ENCODE data around the gene EXOSC5.
A peak's percentile ranks its signal among the peaks of the same experiment; 100 is the strongest.
"Not testable (repeated sequence)": the region's sequence is repeated elsewhere in the genome, so short reads cannot be mapped to it uniquely, and the experiment has no call there.

EXOSC5 gene

DNA sequence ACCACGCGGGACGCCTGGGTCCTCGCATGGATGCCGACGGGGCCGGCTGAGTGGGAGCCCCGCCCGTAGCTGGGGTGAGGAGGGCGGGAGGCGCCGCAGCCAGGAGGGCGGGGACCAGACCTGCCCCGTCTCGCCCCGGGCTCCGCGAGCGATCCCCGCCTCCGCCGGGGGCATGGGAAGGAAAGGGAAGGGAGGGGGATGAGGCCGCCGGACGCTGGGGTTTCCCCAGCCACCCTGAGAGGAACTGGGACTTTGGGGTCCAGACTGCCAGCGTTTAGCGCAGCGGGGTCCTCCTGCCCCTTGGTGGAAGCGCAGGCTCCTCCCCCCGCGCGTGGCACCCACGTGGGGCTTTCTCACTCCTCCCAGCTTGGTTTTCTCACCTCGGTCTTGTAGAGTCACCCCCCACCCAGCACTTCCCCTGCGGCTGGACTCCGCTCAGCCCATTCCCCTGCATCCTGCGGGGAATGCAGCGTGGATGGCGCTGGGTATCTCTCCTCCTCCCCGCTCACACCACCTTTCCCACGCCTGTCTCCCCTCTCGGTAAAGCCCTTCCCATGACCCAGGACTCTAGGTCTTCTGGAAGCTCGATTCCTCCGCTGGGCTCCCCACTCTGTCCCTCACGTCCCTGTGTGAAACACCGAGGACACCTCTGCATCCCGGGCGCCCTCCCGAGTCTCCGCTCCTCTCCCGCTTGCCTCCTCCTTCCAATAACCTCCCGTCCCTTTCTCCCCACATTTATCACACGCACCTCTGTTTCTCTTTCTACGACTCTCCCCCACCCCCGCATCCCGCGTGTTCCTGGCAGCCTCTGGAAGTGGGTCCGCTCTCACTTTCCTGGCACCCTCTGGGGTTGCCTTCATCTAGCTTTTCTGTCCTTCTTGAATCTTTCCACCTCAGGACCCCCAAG, 45.6 kb downstream of the EXOSC5 start:
- peak; percentile 58 for DNase-seq (ENCODE audit: low read depth)
- no peak for TF ChIP-seq CTCF (conservative IDR thresholded peaks at IDR 0.05; ENCODE audit: control insufficient read depth, insufficient read depth, low read depth, low read length)
- peak overlapping the region; percentile 89 for H3K4me3 ChIP-seq (ENCODE audit: control insufficient read depth, low read depth, low read length)

- H3K4me3 ChIP-seq (ENCODE audit: control insufficient read depth, low read depth, low read length): peak overlapping the region; percentile 89
- TF ChIP-seq CTCF (conservative IDR thresholded peaks at IDR 0.05; ENCODE audit: control insufficient read depth, insufficient read depth, low read depth, low read length): no peak
- DNase-seq (ENCODE audit: low read depth): peak; percentile 48
These were observed 46.3 kb downstream of the EXOSC5 start for GRCh38 chr19:41350735-41351338.

DNA sequence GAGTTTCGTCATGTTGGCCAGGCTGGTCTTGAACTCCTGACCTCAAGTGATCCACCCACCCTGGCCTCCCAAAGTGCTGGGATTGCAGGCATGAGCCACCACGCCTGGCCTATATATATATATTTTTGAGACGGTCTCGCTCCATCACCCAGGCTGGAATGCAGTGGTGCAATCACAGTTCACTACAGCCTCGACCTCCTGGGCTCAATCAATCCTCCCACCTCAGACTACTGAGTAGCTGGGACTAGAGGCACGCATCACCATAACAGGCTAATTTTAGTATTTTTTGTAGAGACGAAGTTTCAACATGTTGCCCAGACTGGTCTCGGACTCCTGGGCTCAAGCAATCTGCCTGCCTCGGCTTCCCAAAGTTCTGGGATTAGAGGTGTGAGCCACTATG, 50.2 kb downstream of the EXOSC5 start:
- H3K4me3 ChIP-seq (ENCODE audit: control insufficient read depth, low read depth, low read length); DNase-seq (ENCODE audit: low read depth): not testable (repeated sequence)

- TF ChIP-seq CTCF (conservative IDR thresholded peaks at IDR 0.05; ENCODE audit: control insufficient read depth, insufficient read depth, low read depth, low read length): no peak
- H3K4me3 ChIP-seq (ENCODE audit: control insufficient read depth, low read depth, low read length): no peak overlapping the region
- no peak for DNase-seq (ENCODE audit: low read depth)
These were observed 53.0 kb downstream of the EXOSC5 start for GRCh38 chr19:41344162-41344561.

- no peak overlapping the region for H3K4me3 ChIP-seq (ENCODE audit: control insufficient read depth, low read depth, low read length)
- no peak for TF ChIP-seq CTCF (conservative IDR thresholded peaks at IDR 0.05; ENCODE audit: control insufficient read depth, insufficient read depth, low read depth, low read length)
- DNase-seq (ENCODE audit: low read depth): no peak
These were observed 55.3 kb downstream of the EXOSC5 start for GRCh38 chr19:41341669-41342490.

GRCh38 chr19:41339936-41340335, 57.2 kb downstream of the EXOSC5 start:
- no peak for DNase-seq (ENCODE audit: low read depth)

More at GRCh38 chr19:41339936-41340335, 57.2 kb downstream of the EXOSC5 start:
- H3K4me3 ChIP-seq (ENCODE audit: control insufficient read depth, low read depth, low read length): no peak overlapping the region
- no peak for TF ChIP-seq CTCF (conservative IDR thresholded peaks at IDR 0.05; ENCODE audit: control insufficient read depth, insufficient read depth, low read depth, low read length)
